Measurements from ENCODE around the gene C1orf50.

The C1orf50 gene

GRCh38 chr1:42765269-42765668, 1.8 kb upstream of the C1orf50 start:
- DNase-seq, result no peak

GRCh38 chr1:42765832-42766740, 963 bp upstream of the C1orf50 start:
- peak; percentile 69 for DNase-seq

- DNase-seq, result no peak
Observed at GRCh38 chr1:42767510-42768000, 506 bp downstream of the C1orf50 start.

GRCh38 chr1:42768172-42768571, 1.1 kb downstream of the C1orf50 start:
- no peak for DNase-seq

- DNase-seq, result no peak
Observed at GRCh38 chr1:42769811-42770210, 2.8 kb downstream of the C1orf50 start.

GRCh38 chr1:42773420-42773819, 6.4 kb downstream of the C1orf50 start:
- no peak for DNase-seq

- no peak for DNase-seq
Observed at GRCh38 chr1:42774928-42775526, 8.0 kb downstream of the C1orf50 start.

- no peak for DNase-seq
Observed at GRCh38 chr1:42776502-42776901, 9.5 kb downstream of the C1orf50 start.

GRCh38 chr1:42777852-42778251, 10.8 kb downstream of the C1orf50 start:
- DNase-seq, result peak; percentile 38

- no peak for DNase-seq
Observed at GRCh38 chr1:42779725-42780124, 12.7 kb downstream of the C1orf50 start.

- no peak for DNase-seq
Observed at GRCh38 chr1:42780176-42780575, 13.1 kb downstream of the C1orf50 start.

GRCh38 chr1:42783092-42783491, 16.0 kb downstream of the C1orf50 start:
- DNase-seq, result no peak

GRCh38 chr1:42784547-42784945, 17.5 kb downstream of the C1orf50 start:
- no peak for DNase-seq

- peak; percentile 58 for DNase-seq
Observed at GRCh38 chr1:42784946-42785693, 18.1 kb downstream of the C1orf50 start, which contains the start of gene TMEM269. TMEM269 (plus strand) TSS chr1:42784991; CDS start chr1:42789894, 4,903 bp downstream.

GRCh38 chr1:42786097-42786496, 19.0 kb downstream of the C1orf50 start:
- DNase-seq, result no peak

- DNase-seq, result no peak
Observed at GRCh38 chr1:42788021-42788420, 21.0 kb downstream of the C1orf50 start.

- DNase-seq, result no peak
Observed at GRCh38 chr1:42793824-42794223, 26.8 kb downstream of the C1orf50 start.

GRCh38 chr1:42797414-42797813, 30.4 kb downstream of the C1orf50 start:
- DNase-seq, result no peak

GRCh38 chr1:42797979-42798378, 30.9 kb downstream of the C1orf50 start:
- DNase-seq, result no peak

GRCh38 chr1:42801832-42802473, 34.9 kb downstream of the C1orf50 start:
- DNase-seq, result no peak

GRCh38 chr1:42806171-42806570, 39.1 kb downstream of the C1orf50 start:
- no peak for DNase-seq

GRCh38 chr1:42806593-42806992, 39.5 kb downstream of the C1orf50 start:
- DNase-seq, result no peak

Measured in stimulated activated CD4-positive, alpha-beta T cell treated with anti-CD3 and anti-CD28 coated beads, Interleukin-15, amount 100 ng/mL, for 24 hours (primary cell).